ENCODE data around the gene TICAM1. TPM values are rescaled to one million over a fixed set of nuclear protein-coding genes. Genes with fewer than 3 reads are reported as not detected.
"Not testable (repeated sequence)": the region's sequence is repeated elsewhere in the genome, so short reads cannot be mapped to it uniquely, and the experiment has no call there.

Gene TICAM1
- polyA plus RNA-seq, 1 donor: 16.1 TPM

GRCh38 chr19:4807188-4807587 lies 24.3 kb downstream of the TICAM1 start:
- Histone ChIP-seq H3K9me3 (ENCODE audit: control insufficient read depth, low read depth, low read length) (peaks cover 2% of the 10 kb centered on the region), H3K4me3 (ENCODE audit: low read length) (no peak overlapping the region), H3K27ac (ENCODE audit: low read length) (no peak overlapping the region), H3K27me3 (ENCODE audit: control insufficient read depth, insufficient read depth, low read length) (no peaks in the 10 kb centered on the region), H3K36me3 (ENCODE audit: control insufficient read depth, insufficient read depth, low read length) (no peaks in the 10 kb centered on the region), H3K4me1 (ENCODE audit: control insufficient read depth, insufficient read depth, low read length) (no peaks in the 10 kb centered on the region)
- no peak for DNase-seq
- WGBS (ENCODE audit: insufficient coverage, low lambda C conversion rate): no CpG with 5 or more reads among the region's 6 CpGs

- WGBS (ENCODE audit: insufficient coverage, low lambda C conversion rate): no CpG with 5 or more reads among the region's 6 CpGs
- H3K27me3 ChIP-seq (ENCODE audit: control insufficient read depth, insufficient read depth, low read length): no peaks in the 10 kb centered on the region
- no peaks in the 10 kb centered on the region for H3K36me3 ChIP-seq (ENCODE audit: control insufficient read depth, insufficient read depth, low read length)
- no peak overlapping the region for H3K4me3 ChIP-seq (ENCODE audit: low read length)
- no peak overlapping the region for H3K27ac ChIP-seq (ENCODE audit: low read length)
- H3K4me1 ChIP-seq (ENCODE audit: control insufficient read depth, insufficient read depth, low read length): no peaks in the 10 kb centered on the region
- H3K9me3 ChIP-seq (ENCODE audit: control insufficient read depth, low read depth, low read length): no peaks in the 10 kb centered on the region
- DNase-seq: no peak
These were observed 25.1 kb downstream of the TICAM1 start for GRCh38 chr19:4806384-4806783.

- H3K4me3 ChIP-seq (ENCODE audit: low read length); H3K4me1 ChIP-seq (ENCODE audit: control insufficient read depth, insufficient read depth, low read length); H3K36me3 ChIP-seq (ENCODE audit: control insufficient read depth, insufficient read depth, low read length); H3K9me3 ChIP-seq (ENCODE audit: control insufficient read depth, low read depth, low read length); DNase-seq; H3K27me3 ChIP-seq (ENCODE audit: control insufficient read depth, insufficient read depth, low read length); H3K27ac ChIP-seq (ENCODE audit: low read length): not testable (repeated sequence)
- no CpG with 5 or more reads among the region's 6 CpGs for WGBS (ENCODE audit: insufficient coverage, low lambda C conversion rate)
These were observed 26.4 kb downstream of the TICAM1 start for GRCh38 chr19:4805140-4805539.

- Histone ChIP-seq H3K4me1 (ENCODE audit: control insufficient read depth, insufficient read depth, low read length) (no peaks in the 10 kb centered on the region), H3K4me3 (ENCODE audit: low read length) (no peak overlapping the region), H3K27me3 (ENCODE audit: control insufficient read depth, insufficient read depth, low read length) (no peaks in the 10 kb centered on the region), H3K27ac (ENCODE audit: low read length) (no peak overlapping the region), H3K36me3 (ENCODE audit: control insufficient read depth, insufficient read depth, low read length) (no peaks in the 10 kb centered on the region), H3K9me3 (ENCODE audit: control insufficient read depth, low read depth, low read length) (no peaks in the 10 kb centered on the region)
- 82% methylated on average over 2 of the region's 33 CpGs for WGBS (ENCODE audit: insufficient coverage, low lambda C conversion rate)
- DNase-seq: no peak
These were observed 27.5 kb downstream of the TICAM1 start for GRCh38 chr19:4803736-4804695.

GRCh38 chr19:4802711-4803110 lies 28.8 kb downstream of the TICAM1 start:
- Histone ChIP-seq H3K36me3 (ENCODE audit: control insufficient read depth, insufficient read depth, low read length) (no peaks in the 10 kb centered on the region), H3K9me3 (ENCODE audit: control insufficient read depth, low read depth, low read length) (no peaks in the 10 kb centered on the region), H3K27ac (ENCODE audit: low read length) (no peak overlapping the region), H3K4me1 (ENCODE audit: control insufficient read depth, insufficient read depth, low read length) (no peaks in the 10 kb centered on the region), H3K4me3 (ENCODE audit: low read length) (no peak overlapping the region), H3K27me3 (ENCODE audit: control insufficient read depth, insufficient read depth, low read length) (no peaks in the 10 kb centered on the region)
- no CpG with 5 or more reads among the region's 7 CpGs for WGBS (ENCODE audit: insufficient coverage, low lambda C conversion rate)
- no peak for DNase-seq

- Histone ChIP-seq H3K4me3 (ENCODE audit: low read length) (no peak overlapping the region), H3K27ac (ENCODE audit: low read length) (no peak overlapping the region), H3K36me3 (ENCODE audit: control insufficient read depth, insufficient read depth, low read length) (peaks cover 10% of the 10 kb centered on the region), H3K4me1 (ENCODE audit: control insufficient read depth, insufficient read depth, low read length) (no peaks in the 10 kb centered on the region), H3K27me3 (ENCODE audit: control insufficient read depth, insufficient read depth, low read length) (no peaks in the 10 kb centered on the region), H3K9me3 (ENCODE audit: control insufficient read depth, low read depth, low read length) (no peaks in the 10 kb centered on the region)
- 80% methylated on average over 1 of the region's 3 CpGs for WGBS (ENCODE audit: insufficient coverage, low lambda C conversion rate)
- no peak for DNase-seq
These were observed 30.4 kb downstream of the TICAM1 start for GRCh38 chr19:4801085-4801619.

- H3K4me1 ChIP-seq (ENCODE audit: control insufficient read depth, insufficient read depth, low read length): no peaks in the 10 kb centered on the region
- H3K27ac ChIP-seq (ENCODE audit: low read length): no peak overlapping the region
- peaks cover 13% of the 10 kb centered on the region for H3K36me3 ChIP-seq (ENCODE audit: control insufficient read depth, insufficient read depth, low read length)
- no CpG with 5 or more reads among the region's 23 CpGs for WGBS (ENCODE audit: insufficient coverage, low lambda C conversion rate)
- H3K4me3 ChIP-seq (ENCODE audit: low read length): no peak overlapping the region
- DNase-seq: no peak
- H3K9me3 ChIP-seq (ENCODE audit: control insufficient read depth, low read depth, low read length): no peaks in the 10 kb centered on the region
- no peaks in the 10 kb centered on the region for H3K27me3 ChIP-seq (ENCODE audit: control insufficient read depth, insufficient read depth, low read length)
These were observed 30.9 kb downstream of the TICAM1 start for GRCh38 chr19:4800591-4801081.

- no peak overlapping the region for H3K27ac ChIP-seq (ENCODE audit: low read length)
- peaks cover 40% of the 10 kb centered on the region for H3K36me3 ChIP-seq (ENCODE audit: control insufficient read depth, insufficient read depth, low read length)
- peaks cover 17% of the 10 kb centered on the region for H3K4me1 ChIP-seq (ENCODE audit: control insufficient read depth, insufficient read depth, low read length)
- no peak overlapping the region for H3K4me3 ChIP-seq (ENCODE audit: low read length)
- no CpG with 5 or more reads among the region's 9 CpGs for WGBS (ENCODE audit: insufficient coverage, low lambda C conversion rate)
- no peak for DNase-seq
- H3K9me3 ChIP-seq (ENCODE audit: control insufficient read depth, low read depth, low read length): no peaks in the 10 kb centered on the region
- H3K27me3 ChIP-seq (ENCODE audit: control insufficient read depth, insufficient read depth, low read length): no peaks in the 10 kb centered on the region
These were observed 36.1 kb downstream of the TICAM1 start for GRCh38 chr19:4795400-4795799.

GRCh38 chr19:4794971-4795370 lies 36.5 kb downstream of the TICAM1 start:
- Histone ChIP-seq H3K4me1 (ENCODE audit: control insufficient read depth, insufficient read depth, low read length) (peaks cover 17% of the 10 kb centered on the region), H3K36me3 (ENCODE audit: control insufficient read depth, insufficient read depth, low read length) (peaks cover 40% of the 10 kb centered on the region), H3K27ac (ENCODE audit: low read length) (no peak overlapping the region), H3K9me3 (ENCODE audit: control insufficient read depth, low read depth, low read length) (no peaks in the 10 kb centered on the region), H3K27me3 (ENCODE audit: control insufficient read depth, insufficient read depth, low read length) (no peaks in the 10 kb centered on the region), H3K4me3 (ENCODE audit: low read length) (no peak overlapping the region)
- no CpG with 5 or more reads among the region's 11 CpGs for WGBS (ENCODE audit: insufficient coverage, low lambda C conversion rate)
- no peak for DNase-seq

- no CpG with 5 or more reads among the region's 19 CpGs for WGBS (ENCODE audit: insufficient coverage, low lambda C conversion rate)
These were observed 38.2 kb downstream of the TICAM1 start for GRCh38 chr19:4793278-4793677.

More at GRCh38 chr19:4793278-4793677, 38.2 kb downstream of the TICAM1 start:
- Histone ChIP-seq H3K4me1 (ENCODE audit: control insufficient read depth, insufficient read depth, low read length) (peaks cover 17% of the 10 kb centered on the region), H3K36me3 (ENCODE audit: control insufficient read depth, insufficient read depth, low read length) (peaks cover 40% of the 10 kb centered on the region)
- H3K27ac ChIP-seq (ENCODE audit: low read length); DNase-seq; H3K27me3 ChIP-seq (ENCODE audit: control insufficient read depth, insufficient read depth, low read length); H3K9me3 ChIP-seq (ENCODE audit: control insufficient read depth, low read depth, low read length); H3K4me3 ChIP-seq (ENCODE audit: low read length): not testable (repeated sequence)
